GM18861 (cell line): Measurements from ENCODE around the gene TM7SF2.
A peak's percentile ranks its signal among the peaks of the same experiment; 100 is the strongest.
"Not testable (repeated sequence)": the region's sequence is repeated elsewhere in the genome, so short reads cannot be mapped to it uniquely, and the experiment has no call there.

ENCODE experiments used
- ATAC-seq: cut with Tn5 transposase; IDR thresholded peaks from one replicate; pipeline ENCODE4 v1.9.1; 2021; ENCODE audit not compliant: unreplicated experiment

Gene TM7SF2

DNA sequence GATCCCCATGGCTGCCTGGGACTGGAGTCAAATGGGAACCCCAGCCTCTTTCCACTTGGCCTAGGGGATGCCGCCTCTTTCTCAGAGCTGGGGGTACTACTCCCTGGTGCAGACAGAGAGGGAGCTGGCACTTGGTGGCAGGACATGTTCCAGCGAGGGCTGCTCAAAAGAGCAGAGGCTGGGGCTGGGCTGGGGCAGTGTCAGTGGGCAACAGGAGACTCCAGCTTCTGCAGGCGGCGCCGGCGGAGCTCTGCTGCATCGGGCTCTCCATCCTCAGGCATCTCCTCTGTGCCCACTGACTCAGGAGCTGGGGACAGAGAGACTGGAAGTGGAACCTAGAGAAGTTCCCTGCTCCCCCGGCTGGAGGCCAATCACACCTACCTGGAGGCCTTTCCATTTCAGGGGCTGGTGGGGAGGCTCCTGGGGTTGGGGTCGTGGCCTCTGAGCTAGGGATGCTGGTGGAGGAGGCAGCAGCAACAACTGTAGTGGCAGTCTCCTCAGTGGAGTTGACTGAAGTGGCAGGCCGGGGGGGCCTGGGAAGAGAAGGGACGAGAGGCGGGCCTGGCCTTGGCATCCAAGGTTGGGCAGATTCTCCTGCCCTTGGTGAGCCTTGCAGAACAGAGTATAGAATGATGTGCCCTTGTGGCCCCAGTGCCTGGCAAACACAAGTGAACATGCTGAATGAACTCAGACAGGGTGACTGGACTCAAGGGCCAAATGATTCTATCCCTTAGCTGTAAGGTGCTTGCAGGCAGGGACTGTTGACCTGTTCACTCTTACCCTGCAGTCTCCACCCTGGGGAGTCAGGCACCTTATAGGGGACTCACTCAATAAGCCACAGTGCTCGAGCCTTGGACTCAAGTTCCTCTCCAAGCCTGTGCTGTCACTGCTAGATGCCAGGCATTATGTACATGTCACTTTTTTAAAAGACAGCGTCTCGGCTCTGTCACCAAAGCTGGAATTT, 16.8 kb downstream of the TM7SF2 start:
- no peak for ATAC-seq

DNA sequence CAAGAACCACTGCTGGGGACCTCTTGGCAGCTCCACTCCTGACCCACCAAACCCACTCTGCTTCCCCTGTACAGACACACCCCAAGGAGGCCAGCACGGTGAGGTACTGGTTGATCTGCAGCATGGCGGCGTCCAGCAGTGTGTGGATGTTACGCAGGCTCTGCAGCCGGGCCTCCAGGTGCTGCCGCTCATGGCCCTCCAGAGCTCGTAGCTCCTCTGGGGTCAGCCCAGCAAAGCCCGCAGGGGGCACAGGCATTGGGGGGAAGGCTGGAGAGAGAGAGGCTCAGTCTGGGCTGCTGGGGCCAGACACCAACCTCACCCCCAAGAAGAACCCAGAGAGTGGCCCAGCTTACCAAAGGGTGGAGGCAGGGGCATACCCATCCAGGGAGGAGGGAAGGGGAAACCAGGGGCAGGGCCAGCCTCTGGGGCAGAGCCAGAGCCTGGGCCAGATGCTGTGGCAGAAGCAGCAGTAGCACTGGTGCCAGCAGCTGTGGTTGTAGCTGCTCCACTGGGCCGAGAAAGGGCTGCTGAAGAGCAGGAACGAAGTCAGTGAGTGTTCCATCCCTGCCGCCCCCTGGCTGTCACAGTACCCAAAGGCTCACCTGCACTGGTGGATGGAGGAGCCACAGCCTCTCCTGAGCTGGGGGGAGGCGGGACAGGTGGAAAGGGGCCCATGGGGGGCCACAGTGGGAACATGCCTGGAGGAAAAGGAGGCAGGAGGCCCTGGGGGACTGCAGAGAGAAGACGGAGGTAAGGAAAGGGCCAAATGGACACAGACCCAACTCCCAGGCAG, 18.2 kb downstream of the TM7SF2 start:
- no peak for ATAC-seq

DNA sequence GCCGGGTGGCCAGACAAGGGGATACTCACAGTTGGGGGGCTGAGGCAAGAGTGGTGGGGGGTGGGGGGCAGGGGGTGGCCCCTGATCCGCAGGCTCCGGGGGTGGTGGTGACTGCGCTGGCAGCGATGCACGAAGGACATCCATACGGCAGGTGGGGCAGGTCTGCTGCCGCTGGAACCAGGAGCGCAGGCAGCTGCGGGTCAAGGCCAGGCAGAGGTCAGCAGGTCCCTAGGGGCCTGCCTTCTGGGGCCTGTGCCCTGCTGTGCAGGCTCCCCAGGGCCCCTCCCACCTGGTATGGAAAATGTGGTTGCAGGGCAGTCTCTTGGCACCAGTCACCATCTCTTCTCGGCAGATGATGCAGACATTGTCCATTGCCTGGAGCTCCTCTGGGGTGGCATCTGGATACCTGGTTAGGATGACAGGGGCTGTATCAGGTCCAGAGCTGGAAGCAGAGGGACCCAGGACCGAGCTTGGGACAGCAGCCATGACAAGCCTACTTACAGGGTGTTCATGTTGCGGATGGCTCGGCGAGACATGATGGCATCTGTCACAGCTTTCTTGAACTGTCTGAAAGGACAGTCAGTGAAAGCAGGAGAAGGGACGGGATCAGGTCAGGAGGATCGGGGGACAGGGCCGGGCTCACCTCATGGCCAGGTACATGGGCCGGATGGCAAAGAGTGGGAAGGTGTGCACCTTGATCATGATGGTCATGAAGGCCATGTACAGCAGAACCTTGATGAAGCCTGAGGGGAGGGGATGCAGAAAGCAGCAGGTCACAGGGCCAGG, 19.2 kb downstream of the TM7SF2 start:
- ATAC-seq, result no peak

DNA sequence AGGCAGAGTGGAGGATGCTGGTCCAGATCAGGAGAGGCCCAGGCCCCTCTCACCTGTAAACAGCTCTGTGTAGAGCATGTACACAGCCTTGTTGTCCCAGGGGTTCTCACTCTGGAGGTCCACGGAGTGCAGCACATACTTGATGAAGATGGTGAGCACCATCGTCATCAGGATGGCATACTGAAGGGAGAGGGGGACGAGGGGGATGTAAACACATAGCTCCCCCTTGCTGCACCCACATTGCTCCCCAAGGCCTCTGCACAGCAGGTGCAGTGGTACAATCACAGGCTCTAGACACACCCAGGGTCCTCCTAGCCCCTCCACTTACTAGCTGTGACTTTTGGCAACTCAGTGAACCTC, 19.7 kb downstream of the TM7SF2 start:
- ATAC-seq, result no peak

DNA sequence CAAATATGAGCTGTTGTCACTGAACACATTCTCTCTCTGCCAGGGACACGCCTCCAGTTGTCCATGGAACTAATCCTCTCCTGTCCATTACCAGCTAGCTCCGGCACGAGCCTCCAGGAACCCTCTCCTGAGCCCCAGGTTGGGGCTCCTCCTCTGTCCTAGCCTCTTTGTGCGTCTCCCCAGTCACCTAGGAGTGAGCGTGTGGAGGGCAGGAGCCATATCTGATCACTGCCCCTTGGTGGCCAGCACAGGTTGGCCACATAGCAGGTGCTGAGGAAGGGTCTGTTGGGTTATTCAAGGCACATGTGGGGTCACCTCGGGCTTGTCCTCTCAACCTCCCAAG, 20.2 kb downstream of the TM7SF2 start:
- no peak for ATAC-seq

DNA sequence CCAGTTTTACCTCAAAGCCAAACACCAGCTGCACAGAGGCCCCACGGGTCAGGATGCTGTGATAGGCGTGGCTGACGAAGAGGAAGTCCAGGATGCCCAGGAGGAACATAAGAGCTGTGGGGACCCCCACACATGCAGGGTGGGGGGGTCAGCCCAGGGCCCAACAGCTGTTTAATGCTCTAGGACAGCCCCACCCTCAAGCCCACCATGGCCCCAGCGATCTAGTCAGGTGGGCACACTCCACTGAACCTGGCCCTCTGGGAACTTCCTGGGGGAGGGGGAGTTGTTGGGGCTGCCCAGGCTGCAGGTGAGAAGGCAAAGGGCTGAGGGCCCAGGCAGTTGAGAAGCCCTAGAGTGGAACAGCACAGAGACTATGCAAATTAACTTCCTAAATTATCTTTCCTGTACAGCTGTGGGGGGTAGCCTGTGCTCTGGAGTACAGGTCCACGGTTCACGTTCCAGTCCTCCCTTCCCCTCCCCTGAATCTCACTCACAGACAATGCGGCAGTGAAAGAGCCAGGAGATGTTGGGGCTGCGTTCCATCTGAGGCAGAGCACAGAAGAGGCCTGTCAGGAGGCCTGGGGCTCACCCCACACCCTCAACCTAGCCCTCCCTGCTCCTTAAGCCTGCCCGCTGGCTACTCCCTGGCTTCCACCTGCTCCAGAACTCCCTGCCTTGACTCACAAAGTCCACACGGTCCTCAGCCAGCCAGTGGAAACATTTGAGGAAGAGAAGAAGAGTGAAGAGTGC, 20.7 kb downstream of the TM7SF2 start:
- ATAC-seq, result peak; percentile 35

DNA sequence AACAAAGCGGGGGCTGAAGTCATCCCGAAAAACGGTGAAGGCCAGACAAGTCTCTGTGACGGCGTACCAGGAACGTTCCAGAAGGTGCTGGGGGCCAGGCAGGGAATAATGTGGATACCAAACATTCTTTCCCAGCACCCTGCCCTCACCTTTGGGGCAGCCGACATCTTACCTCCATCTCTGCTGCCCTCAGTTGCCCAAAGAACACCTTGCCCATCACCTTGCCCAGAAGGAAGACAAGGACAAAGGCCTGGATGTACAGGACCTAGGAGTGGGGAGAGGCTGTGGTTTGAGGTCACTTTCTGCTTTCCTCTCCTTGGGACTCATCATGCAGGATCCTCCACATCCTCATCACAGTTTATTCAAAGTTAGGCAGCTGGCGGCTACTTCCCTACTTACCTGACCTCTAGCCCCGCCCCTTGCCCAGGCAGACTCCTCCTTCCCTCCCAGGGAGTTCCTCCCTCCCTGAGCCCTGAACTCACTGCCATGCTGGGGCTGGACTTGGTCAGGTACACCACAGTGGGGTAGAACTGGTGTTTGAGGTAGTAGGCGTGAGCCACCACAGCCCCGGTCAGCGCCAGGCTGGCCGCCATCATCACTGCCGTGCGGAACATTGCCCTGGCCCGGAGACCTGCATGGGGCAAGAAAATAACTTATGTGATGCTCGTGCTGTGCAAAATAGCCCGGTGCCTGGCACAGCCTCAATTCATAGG, 21.5 kb downstream of the TM7SF2 start:
- ATAC-seq, result no peak

DNA sequence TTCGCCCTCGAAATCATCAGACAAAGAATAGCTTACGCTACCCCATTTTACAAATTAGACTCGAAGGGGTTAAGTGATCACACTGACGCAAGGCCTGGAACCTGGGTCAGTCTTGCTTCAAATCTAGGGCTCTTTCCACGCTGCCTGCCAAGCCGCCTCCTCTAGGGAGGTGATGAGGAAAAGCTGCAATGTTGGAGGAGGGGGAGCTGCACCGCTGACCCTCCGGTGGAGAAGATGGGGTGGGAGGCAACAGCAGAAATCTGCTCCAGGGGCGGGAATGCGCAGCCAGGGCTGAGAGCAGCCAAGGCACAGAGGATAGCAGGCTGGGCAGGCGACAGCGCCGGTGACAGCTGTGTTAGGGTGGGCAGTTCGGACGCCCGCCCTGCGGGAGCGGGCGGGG, 22.1 kb downstream of the TM7SF2 start:
- no peak for ATAC-seq

DNA sequence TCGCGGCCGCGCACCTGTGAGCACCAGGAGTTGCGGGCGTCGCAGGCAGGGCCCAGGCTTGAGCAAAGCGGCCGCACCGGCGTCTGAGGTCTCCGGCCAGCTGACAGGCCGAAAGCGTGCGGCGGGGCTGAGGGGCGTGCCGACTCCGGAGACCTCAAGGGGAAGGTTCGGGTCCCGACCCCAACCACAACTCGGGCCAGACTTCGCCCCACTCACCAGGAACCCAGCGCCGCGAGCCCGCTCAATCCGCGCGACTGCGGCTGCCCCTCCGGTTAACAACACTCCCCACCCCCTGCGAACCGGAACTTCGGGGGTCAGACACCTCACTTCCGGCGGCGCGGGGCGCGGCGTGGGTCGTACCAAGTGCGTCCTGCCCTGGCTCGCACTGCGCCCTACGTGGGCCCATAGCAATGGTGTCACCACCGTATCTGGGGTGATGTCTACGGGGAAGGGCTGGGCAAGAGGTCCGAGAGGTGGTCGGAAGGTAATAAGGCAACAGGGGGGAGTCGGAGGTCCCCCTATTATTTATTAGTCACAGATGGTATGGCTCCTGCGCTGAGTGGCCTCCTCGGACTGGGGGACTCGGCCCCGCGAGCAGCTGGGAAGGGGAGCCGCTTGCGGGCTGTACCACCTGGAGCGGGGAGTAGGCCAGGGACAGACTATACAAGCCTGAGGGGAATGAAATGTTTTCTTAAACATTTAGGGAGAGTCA, 22.7 kb downstream of the TM7SF2 start, which contains the start of gene SYVN1:
SYVN1 (minus strand) TSS at position 280 of the 712 bp plus-strand sequence. CDS start 918 bp downstream, outside the sequence.
- ATAC-seq, result peak; percentile 40

DNA sequence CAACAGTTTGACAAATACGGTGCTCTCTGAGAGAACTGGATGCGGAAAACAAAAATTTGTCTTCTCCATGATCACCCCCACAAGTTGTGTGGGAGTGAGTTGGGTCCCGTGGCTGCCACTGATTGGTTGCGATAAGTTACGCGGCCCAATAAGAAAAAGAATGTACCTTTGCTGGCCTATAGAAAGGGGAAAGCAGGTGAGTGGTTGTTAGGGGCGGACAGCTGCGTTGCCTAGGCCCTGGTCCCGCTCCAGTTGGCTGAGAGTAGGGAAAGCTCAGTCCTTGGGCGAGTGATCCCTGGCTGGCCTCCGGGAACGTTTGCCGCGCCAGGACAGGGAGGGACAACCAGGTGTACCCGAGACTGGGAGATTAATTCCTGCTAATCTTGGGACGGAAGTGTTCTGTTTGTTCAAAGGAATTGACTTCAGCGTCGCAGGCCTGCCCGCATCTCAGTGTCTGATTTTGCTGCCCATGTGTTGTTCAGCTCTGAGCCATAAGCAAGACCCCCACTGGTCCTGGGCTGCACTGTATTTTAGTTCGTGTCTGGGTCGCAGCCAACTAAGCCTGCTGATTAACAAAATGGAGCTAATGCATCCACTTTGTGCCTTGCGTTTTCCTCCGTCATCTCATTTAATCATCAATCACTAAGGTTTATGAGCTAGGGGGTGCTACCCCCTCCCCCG, 23.4 kb downstream of the TM7SF2 start:
- ATAC-seq, result peak; percentile 60

DNA sequence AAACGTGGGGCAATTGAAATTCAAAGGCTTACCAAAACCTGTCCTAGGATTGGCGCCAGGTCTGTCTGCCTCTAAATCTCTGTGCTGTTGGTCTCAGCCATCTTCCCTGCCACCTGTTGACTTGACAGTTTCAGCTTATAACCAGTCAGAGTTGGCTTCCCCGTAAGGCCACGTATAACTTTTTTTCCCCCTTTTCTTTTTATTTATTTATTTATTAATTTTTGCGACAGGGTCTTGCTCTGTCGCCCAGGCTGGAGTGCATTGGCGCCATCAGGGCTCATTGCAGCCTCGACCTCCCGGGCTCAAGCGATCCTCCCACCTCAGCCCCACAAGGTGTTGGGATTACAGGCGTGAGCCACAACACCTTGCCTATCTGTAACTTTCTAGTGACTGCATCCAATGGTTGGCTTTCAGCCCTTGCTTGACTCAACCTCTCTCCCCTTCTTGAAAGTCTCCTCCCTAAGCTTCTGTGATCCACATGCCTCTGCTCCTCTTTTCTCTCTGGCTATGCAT, 24.0 kb downstream of the TM7SF2 start:
- ATAC-seq, result no peak

DNA sequence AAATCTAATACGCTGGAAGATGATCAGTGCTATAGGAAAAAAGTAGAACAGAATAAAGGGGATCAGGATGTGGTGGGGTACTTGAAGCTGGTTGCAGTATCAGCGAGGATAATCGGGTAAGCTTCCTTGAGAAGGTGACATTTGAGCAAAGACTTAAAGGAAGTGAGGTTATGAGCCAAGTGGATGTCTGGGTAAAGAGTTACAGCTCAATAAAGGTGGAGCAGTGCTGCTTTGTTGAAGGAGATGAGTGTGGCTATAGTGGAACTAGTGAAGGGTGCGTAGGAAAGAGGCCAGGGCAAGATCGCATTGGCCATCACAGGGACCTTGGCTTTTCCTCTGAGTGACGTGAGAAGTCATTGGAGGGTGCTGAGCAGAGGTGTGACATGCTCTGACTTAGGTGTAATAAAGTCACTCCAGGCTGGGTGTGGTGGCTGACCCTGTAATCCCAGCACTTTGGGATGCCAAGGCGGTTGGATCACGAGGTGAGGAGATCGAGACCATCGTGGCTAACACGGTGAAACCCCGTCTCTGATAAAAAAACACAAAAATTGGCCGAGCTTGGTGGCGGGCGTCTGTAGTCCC, 24.9 kb downstream of the TM7SF2 start:
- ATAC-seq, result no peak

DNA sequence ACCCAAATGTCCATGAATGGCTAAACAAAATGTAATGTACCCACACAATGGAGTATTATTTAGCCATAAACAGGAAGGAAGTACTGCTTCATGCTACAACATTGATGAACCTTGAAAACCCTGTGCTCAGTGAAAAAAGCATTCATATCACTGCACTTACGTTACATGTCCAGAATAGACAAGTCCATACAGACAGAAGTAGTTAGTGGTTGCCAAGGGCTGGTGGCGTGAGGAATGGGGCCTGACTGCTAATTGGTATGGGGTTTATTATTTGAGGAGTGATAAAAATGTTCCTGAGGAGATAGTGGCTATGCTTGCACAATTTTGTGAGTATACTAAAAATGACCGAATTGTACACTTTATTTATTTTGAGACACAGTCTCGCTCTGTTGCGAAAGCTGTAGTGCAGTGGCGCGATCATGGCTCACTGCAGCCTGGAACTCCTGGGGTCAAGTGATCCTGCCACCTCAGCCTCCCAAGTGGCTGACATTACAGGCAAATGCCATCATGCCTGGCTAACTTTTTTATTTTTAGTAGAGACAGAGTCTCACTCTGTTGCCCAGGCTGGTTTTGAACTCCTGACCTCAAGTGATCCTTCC, 30.3 kb downstream of the TM7SF2 start:
- ATAC-seq, result no peak

DNA sequence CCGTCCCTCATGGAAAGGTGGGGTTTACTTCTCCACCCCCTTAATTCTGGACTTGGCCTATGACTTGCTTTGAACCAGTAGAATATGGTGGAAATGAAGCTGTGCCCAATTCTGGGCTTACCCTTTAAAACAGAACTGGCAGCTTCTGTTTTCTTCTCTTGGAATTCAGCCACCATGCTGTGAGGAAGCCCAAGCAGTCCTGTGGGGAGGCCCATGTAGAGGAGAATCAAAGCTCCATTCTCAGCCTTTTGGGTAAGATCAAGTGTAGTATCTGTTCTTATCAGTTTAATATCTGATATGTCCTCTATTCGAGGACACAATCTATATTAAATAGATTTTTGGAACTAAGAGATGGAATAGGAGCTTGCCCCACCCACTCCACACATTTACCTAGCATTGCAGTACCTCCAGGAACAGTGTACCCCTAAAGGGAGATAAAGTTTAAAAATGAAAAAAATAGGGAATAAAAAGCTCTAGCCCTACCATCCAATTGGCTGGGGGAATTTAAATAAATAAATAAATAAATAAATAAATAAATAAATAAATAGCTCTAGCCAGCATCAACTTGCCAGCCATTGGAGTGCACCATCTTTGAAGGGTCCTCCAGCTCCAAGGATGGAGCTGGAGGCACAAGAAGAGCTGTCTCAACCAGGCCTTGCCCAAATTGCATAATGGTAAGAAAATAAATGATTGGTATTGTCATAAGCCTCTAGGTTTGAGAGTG, 35.8 kb downstream of the TM7SF2 start:
- ATAC-seq, result no peak

DNA sequence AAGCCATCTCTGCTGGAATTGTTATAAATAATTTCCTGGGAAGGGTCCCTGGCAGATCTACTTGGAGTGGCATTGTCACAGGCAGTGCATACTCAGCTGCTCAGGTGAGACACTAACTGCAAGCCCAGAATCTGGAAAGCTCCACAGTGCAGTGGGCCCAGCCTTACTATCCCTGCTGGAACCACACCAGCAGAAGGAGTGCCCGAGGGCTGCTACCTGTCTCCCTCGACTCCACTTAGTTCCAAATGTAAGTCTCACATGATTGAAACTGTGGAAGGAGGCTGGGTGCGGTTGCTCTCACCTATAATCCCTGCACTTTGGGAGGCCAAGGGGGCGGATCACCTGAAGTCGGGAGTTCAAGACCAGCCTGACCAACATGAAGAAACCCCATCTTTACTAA, 37.0 kb downstream of the TM7SF2 start:
- no peak for ATAC-seq

DNA sequence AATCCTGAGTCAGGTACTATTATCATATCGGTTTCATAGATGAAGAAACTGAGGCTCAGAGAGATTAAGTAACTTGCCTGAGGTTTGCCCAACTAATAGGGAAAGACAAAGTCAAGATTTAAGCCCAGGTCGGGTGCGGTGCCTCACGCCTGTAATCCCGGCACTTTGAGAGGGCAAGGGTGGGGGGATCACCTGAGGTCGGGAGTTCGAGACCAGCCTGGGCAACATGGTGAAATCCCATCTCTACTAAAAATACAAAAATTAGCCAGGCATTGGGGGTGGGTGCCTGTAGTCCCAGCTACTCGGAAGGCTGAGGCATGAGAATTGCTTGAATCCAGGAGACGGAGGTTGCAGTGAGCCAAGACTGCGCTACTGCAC, 38.4 kb downstream of the TM7SF2 start:
- not testable (repeated sequence) for ATAC-seq
